Peyer's patch (tissue), 4 donors: ENCODE measurements around the gene CCDC167.

Source experiments
- POLR2A ChIP-seq, 2 donors: fragments of 450-650 bp; IDR thresholded peaks; one replicate each; pipeline ENCODE4 v1.5.1; 2017; ENCODE audit warnings: antibody characterized with exemption in 2 of 2, mild to moderate bottlenecking in 2 of 2, moderate library complexity in 2 of 2
- TF ChIP-seq, protein P1 (sequence below), 6 experiments: fragments of 450-650 bp in 4 of 6; fragments of 200-600 bp in 2 of 6; sonication (generic) in 1 of 6; IDR thresholded peaks; one replicate each; pipeline ENCODE4 v1.5.1; 2017 to 2019; ENCODE audit warnings: antibody characterized with exemption in 6 of 6, mild to moderate bottlenecking in 3 of 6, moderate library complexity in 1 of 6

DNA sequence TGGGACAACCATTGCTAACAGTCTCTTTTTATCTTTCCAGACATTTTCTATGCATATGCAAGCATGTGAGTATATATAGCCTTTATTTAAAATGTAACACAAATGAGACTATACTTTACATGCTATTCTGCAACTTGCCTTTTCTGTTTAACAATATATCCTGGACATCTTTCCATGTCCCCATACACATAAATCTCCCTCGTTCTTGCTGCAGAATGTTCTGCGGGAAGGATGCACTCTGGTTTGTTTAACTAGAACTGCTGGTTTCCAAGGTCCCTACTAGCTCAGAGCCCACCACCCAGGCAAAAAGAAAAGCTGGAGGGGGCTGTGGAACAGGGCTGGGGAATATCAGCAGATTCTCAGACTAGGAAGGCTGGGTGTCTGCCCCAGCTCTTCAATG lies 35.2 kb upstream of the CCDC167 start:
- TF ChIP-seq, protein P1, sequence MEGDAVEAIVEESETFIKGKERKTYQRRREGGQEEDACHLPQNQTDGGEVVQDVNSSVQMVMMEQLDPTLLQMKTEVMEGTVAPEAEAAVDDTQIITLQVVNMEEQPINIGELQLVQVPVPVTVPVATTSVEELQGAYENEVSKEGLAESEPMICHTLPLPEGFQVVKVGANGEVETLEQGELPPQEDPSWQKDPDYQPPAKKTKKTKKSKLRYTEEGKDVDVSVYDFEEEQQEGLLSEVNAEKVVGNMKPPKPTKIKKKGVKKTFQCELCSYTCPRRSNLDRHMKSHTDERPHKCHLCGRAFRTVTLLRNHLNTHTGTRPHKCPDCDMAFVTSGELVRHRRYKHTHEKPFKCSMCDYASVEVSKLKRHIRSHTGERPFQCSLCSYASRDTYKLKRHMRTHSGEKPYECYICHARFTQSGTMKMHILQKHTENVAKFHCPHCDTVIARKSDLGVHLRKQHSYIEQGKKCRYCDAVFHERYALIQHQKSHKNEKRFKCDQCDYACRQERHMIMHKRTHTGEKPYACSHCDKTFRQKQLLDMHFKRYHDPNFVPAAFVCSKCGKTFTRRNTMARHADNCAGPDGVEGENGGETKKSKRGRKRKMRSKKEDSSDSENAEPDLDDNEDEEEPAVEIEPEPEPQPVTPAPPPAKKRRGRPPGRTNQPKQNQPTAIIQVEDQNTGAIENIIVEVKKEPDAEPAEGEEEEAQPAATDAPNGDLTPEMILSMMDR (IDR thresholded peaks at IDR 0.05), result no peak
- TF ChIP-seq POLR2A (IDR thresholded peaks at IDR 0.05), result no peak
